GM19238 (cell line): ENCODE measurements around the gene ALDH1A2.
"Not testable (repeated sequence)": the region's sequence is repeated elsewhere in the genome, so short reads cannot be mapped to it uniquely, and the experiment has no call there.

Experiments used
- DNase-seq: peaks from one replicate; pipeline ENCODE4 v3.0.0; 2011; ENCODE audit warnings: low spot score; ENCODE audit not compliant: insufficient read length

The ALDH1A2 gene

GRCh38 chr15:57999699-58000098 lies 65.8 kb downstream of the ALDH1A2 start:
- not testable (repeated sequence) for DNase-seq

GRCh38 chr15:57996561-57996960 lies 69.0 kb downstream of the ALDH1A2 start:
- no peak for DNase-seq

GRCh38 chr15:57994221-57995049 lies 71.1 kb downstream of the ALDH1A2 start:
- DNase-seq: no peak

- no peak for DNase-seq
These were observed 71.9 kb downstream of the ALDH1A2 start for GRCh38 chr15:57993409-57994145.

GRCh38 chr15:57992761-57993355 lies 72.7 kb downstream of the ALDH1A2 start:
- no peak for DNase-seq

GRCh38 chr15:57973534-57973933 lies 92.0 kb downstream of the ALDH1A2 start:
- DNase-seq: no peak

- no peak for DNase-seq
These were observed 92.6 kb downstream of the ALDH1A2 start for GRCh38 chr15:57972864-57973263.

GRCh38 chr15:57969996-57970395 lies 95.5 kb downstream of the ALDH1A2 start:
- no peak for DNase-seq

- DNase-seq: no peak
These were observed 96.2 kb downstream of the ALDH1A2 start for GRCh38 chr15:57969355-57969754.

GRCh38 chr15:57962887-57963286 lies 102.6 kb downstream of the ALDH1A2 start:
- DNase-seq: no peak

GRCh38 chr15:57961919-57962318 lies 103.6 kb downstream of the ALDH1A2 start:
- DNase-seq: no peak

GRCh38 chr15:57957113-57957512 lies 108.4 kb downstream of the ALDH1A2 start:
- DNase-seq: no peak

GRCh38 chr15:57953874-57954273 lies 111.6 kb downstream of the ALDH1A2 start:
- no peak for DNase-seq

GRCh38 chr15:57951328-57951932 lies 114.1 kb downstream of the ALDH1A2 start:
- DNase-seq: no peak

- no peak for DNase-seq
These were observed 115.0 kb downstream of the ALDH1A2 start for GRCh38 chr15:57950381-57950946.

GRCh38 chr15:57949374-57949943 lies 116.1 kb downstream of the ALDH1A2 start:
- no peak for DNase-seq

- DNase-seq: no peak
These were observed 116.9 kb downstream of the ALDH1A2 start for GRCh38 chr15:57948351-57949289.

GRCh38 chr15:57947781-57948180 lies 117.7 kb downstream of the ALDH1A2 start:
- no peak for DNase-seq

GRCh38 chr15:57947282-57947681 lies 118.2 kb downstream of the ALDH1A2 start:
- DNase-seq: no peak

- DNase-seq: no peak
These were observed 118.9 kb downstream of the ALDH1A2 start for GRCh38 chr15:57946491-57947048.
